ENCODE measurements around the gene CCND1. TPM values are rescaled to one million over a fixed set of nuclear protein-coding genes. Genes with fewer than 3 reads are reported as not detected.

The CCND1 gene
- total RNA-seq = 225 and 258 TPM in 2 replicates

GRCh38 chr11:69640995-69641581 lies at the start of gene CCND1:
Gene CCND1, plus strand, starts transcription at chr11:69641156. Its CDS starts 158 bp downstream, at chr11:69641314.

GRCh38 chr11:69674886-69675714 lies 34.1 kb downstream of the CCND1 start, which contains the start of gene LTO1:
Gene LTO1, minus strand, starts transcription at chr11:69675353. Its CDS starts 114 bp downstream, at chr11:69675239.

Other genes with a start within 250 kb of the CCND1 start
- not detected in 2 replicates for gene LINC01488, start 159.5 kb upstream of the CCND1 start, total RNA-seq
- gene LTO1, start 34.2 kb downstream of the CCND1 start, total RNA-seq = 11.4 and 16.4 TPM in 2 replicates
- gene FGF19, start 62.9 kb downstream of the CCND1 start, total RNA-seq = not detected in 2 replicates
- not detected in 2 replicates for gene FGF4, start 134.2 kb downstream of the CCND1 start, total RNA-seq
- gene FGF3, start 178.3 kb downstream of the CCND1 start, total RNA-seq = not detected in 2 replicates

Measured in airway epithelial cell (primary cell).